MCF 10A (cell line): ENCODE results near the gene NFATC1. TPM values are rescaled to one million over a fixed set of nuclear protein-coding genes. Genes with fewer than 3 reads are reported as not detected.

Source experiments
- BruUV-seq: library from RNA; stranded (reverse); fragments of 400-500 nt; replicated peaks from 2 replicates; lab custom pipeline; 2021; lab: Mats Ljungman, UMichigan
- CTCF ChIA-PET: fragments of 300-600 bp; sonication (Branson Sonifier 250); formaldehyde crosslinking; extraction: SDS; loops from one replicate; lab custom pipeline; 2021; ENCODE audit warnings: antibody characterized with exemption, inconsistent platforms; lab: Yijun Ruan, JAX
- POLR2A ChIA-PET: fragments of 300-600, 350-650 bp; sonication (Branson Sonifier 250); formaldehyde crosslinking; extraction: SDS; loops from one replicate; lab custom pipeline; 2020; ENCODE audit warnings: antibody characterized with exemption, inconsistent platforms; lab: Yijun Ruan, JAX
- DNase-seq: peaks from one replicate; pipeline ENCODE4 v3.0.0-alpha.2; 2018; ENCODE audit not compliant: unreplicated experiment
- H3K27ac Mint-ChIP-seq: one replicate; pipeline ENCODE4 v1.8.0; 2022; ENCODE audit warnings: mild to moderate bottlenecking, low read depth, mixed read lengths; ENCODE audit not compliant: unreplicated experiment
- H3K27me3 Mint-ChIP-seq: one replicate; pipeline ENCODE4 v1.8.0; 2022; ENCODE audit warnings: mixed read lengths; ENCODE audit not compliant: insufficient read depth, unreplicated experiment
- H3K36me3 Mint-ChIP-seq: one replicate; pipeline ENCODE4 v1.8.0; 2022; ENCODE audit warnings: mild to moderate bottlenecking, moderate library complexity, mixed read lengths; ENCODE audit not compliant: insufficient read depth, unreplicated experiment
- H3K4me1 Mint-ChIP-seq: one replicate; pipeline ENCODE4 v1.8.0; 2022; ENCODE audit warnings: mixed read lengths; ENCODE audit not compliant: insufficient read depth, unreplicated experiment
- H3K4me3 Mint-ChIP-seq: one replicate; pipeline ENCODE4 v1.8.0; 2022; ENCODE audit warnings: mild to moderate bottlenecking, moderate library complexity, mixed read lengths; ENCODE audit not compliant: unreplicated experiment
- H3K9me3 Mint-ChIP-seq: one replicate; pipeline ENCODE4 v1.8.0; 2022; ENCODE audit warnings: mixed read lengths; ENCODE audit not compliant: unreplicated experiment
- intact Hi-C: fragments of 100-400 bp; cut with micrococcal nuclease; formaldehyde crosslinking; loops from 2 replicates; pipeline ENCODE4 v1.14.1; 2022
- total RNA-seq: library from RNA; stranded (reverse); gene quantifications from 2 replicates; pipeline ENCODE4 v1.2.3, GENCODE V29; 2022
- TF ChIP-seq, protein P1 (sequence below): fragments of 200-600 bp; IDR thresholded peaks from one replicate; pipeline ENCODE4 v1.8.0; 2022; ENCODE audit warnings: antibody characterized with exemption, mild to moderate bottlenecking; ENCODE audit not compliant: unreplicated experiment

NFATC1 gene
- total RNA-seq, 1 experiment from 2014 or later = 2.0 TPM

DNA sequence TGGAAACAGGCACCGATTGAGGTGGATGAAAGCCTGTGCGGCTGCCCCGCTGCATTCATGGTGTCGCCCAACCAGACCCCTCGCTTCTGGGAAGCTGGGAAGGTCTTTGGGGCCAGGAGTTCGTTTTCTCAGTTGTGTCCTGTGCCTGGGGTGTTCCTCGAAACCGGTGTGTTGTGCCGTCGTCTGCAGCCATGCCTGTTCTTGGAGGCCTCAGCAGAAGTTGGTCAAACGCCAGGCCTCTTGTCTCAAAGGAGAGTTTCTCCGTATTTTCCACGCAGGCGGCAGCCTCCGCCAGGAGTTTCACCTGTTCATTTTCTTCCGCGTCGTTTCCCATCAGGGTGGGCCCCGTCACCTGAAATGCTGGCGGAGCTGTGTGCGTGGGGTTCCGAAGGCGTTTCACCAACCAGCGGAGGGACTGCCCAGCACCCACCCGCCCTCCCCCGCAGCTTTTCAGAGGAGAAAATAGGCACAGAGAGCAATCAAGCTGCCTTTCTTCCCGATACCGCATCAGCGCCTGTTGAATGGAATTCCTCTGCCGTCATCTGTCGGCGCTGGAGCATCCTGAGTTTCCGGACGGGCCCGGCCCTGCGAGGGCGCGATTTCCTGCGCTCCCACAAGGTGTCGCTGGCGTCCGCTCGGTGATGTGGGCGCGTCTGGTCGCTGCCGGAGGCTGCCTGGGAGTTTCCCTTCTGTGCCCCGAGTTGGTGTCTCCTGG lies 17.0 kb upstream of the NFATC1 start:
- H3K36me3 Mint-ChIP-seq = peaks cover 33% of the 10 kb centered on the region
- no peaks in the 10 kb centered on the region for H3K4me1 Mint-ChIP-seq
- H3K27me3 Mint-ChIP-seq = no peaks in the 10 kb centered on the region
- TF ChIP-seq, protein P1, sequence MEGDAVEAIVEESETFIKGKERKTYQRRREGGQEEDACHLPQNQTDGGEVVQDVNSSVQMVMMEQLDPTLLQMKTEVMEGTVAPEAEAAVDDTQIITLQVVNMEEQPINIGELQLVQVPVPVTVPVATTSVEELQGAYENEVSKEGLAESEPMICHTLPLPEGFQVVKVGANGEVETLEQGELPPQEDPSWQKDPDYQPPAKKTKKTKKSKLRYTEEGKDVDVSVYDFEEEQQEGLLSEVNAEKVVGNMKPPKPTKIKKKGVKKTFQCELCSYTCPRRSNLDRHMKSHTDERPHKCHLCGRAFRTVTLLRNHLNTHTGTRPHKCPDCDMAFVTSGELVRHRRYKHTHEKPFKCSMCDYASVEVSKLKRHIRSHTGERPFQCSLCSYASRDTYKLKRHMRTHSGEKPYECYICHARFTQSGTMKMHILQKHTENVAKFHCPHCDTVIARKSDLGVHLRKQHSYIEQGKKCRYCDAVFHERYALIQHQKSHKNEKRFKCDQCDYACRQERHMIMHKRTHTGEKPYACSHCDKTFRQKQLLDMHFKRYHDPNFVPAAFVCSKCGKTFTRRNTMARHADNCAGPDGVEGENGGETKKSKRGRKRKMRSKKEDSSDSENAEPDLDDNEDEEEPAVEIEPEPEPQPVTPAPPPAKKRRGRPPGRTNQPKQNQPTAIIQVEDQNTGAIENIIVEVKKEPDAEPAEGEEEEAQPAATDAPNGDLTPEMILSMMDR = peak; percentile 80
- intact Hi-C loops = loop anchor here (5.0 kb wide), 1 partner anchor 391 kb away; no protein-coding TSS in a partner anchor
- peak; percentile 59 for DNase-seq
- ChIA-PET CTCF (interaction anchor here (0.7 to 4.6 kb wide), 17 partner anchors 10 to 318 kb away, joined by 3 to 65 read pairs (median 3); partner anchors contain the start of gene NFATC1), POLR2A (no interaction called here)
- no peak overlapping the region for H3K27ac Mint-ChIP-seq
- no peaks in the 10 kb centered on the region for H3K9me3 Mint-ChIP-seq
- BruUV-seq = no TSS peak
- no peak overlapping the region for H3K4me3 Mint-ChIP-seq

- intact Hi-C loops = loop anchor here (5.0 kb wide), 1 partner anchor 392 kb away; no protein-coding TSS in a partner anchor
These were observed 16.4 kb upstream of the NFATC1 start for GRCh38 chr18:79379251-79379905.

GRCh38 chr18:79379931-79380815 lies 15.6 kb upstream of the NFATC1 start:
- no peaks in the 10 kb centered on the region for H3K9me3 Mint-ChIP-seq
- POLR2A ChIA-PET = no interaction called here
- DNase-seq = no peak
- H3K27me3 Mint-ChIP-seq = no peaks in the 10 kb centered on the region
- no peak overlapping the region for H3K4me3 Mint-ChIP-seq
- H3K4me1 Mint-ChIP-seq = no peaks in the 10 kb centered on the region
- BruUV-seq = no TSS peak
- intact Hi-C loops = loop anchor here (5.0 kb wide), 1 partner anchor 393 kb away; no protein-coding TSS in a partner anchor
- CTCF ChIA-PET = interaction anchor here (0.5 to 4.6 kb wide), 35 partner anchors 8 to 1828 kb away, joined by 3 to 65 read pairs (median 3); partner anchors contain the start of gene NFATC1
- TF ChIP-seq, protein P1 = no peak
- H3K36me3 Mint-ChIP-seq = peaks cover 31% of the 10 kb centered on the region
- H3K27ac Mint-ChIP-seq = no peak overlapping the region

More at GRCh38 chr18:79379251-79379905, 16.4 kb upstream of the NFATC1 start:
- TF ChIP-seq, protein P1 = no peak
- Mint-ChIP-seq H3K4me1 (no peaks in the 10 kb centered on the region), H3K27me3 (no peaks in the 10 kb centered on the region), H3K36me3 (peaks cover 32% of the 10 kb centered on the region), H3K27ac (no peak overlapping the region), H3K4me3 (no peak overlapping the region), H3K9me3 (no peaks in the 10 kb centered on the region)
- DNase-seq = no peak
- no TSS peak for BruUV-seq
- POLR2A ChIA-PET = no interaction called here
- CTCF ChIA-PET = interaction anchor here (0.6 to 4.6 kb wide), 22 partner anchors 10 to 1617 kb away, joined by 3 to 65 read pairs (median 3); partner anchors contain the start of gene NFATC1
